SJCRH30 (cell line): ENCODE measurements around the gene ERCC8. TPM values are rescaled to one million over a fixed set of nuclear protein-coding genes. Genes with fewer than 3 reads are reported as not detected.
"Not testable (repeated sequence)": the region's sequence is repeated elsewhere in the genome, so short reads cannot be mapped to it uniquely, and the experiment has no call there.

Experiments
- DNase-seq, 2 experiments: peaks; one replicate each; pipeline ENCODE4 v3.0.0-alpha.2; 2015 to 2020
- H3K27ac ChIP-seq: fragments of 250-450 bp; sonication (Bioruptor Pico); 2 replicates; pipeline ENCODE4 v1.5.1; 2020; ENCODE audit warnings: mild to moderate bottlenecking, moderate library complexity
- H3K27me3 ChIP-seq: fragments of 250-450 bp; sonication (Bioruptor Pico); 2 replicates; pipeline ENCODE4 v1.5.1; 2020; ENCODE audit warnings: mild to moderate bottlenecking, moderate library complexity
- H3K36me3 ChIP-seq: fragments of 250-450 bp; sonication (Bioruptor Pico); 2 replicates; pipeline ENCODE4 v1.5.1; 2020; ENCODE audit warnings: mild to moderate bottlenecking, moderate library complexity
- H3K4me1 ChIP-seq: fragments of 250-450 bp; sonication (Bioruptor Pico); 2 replicates; pipeline ENCODE4 v1.5.1; 2020; ENCODE audit warnings: mild to moderate bottlenecking, moderate library complexity
- H3K4me3 ChIP-seq: fragments of 250-450 bp; sonication (Bioruptor Pico); 2 replicates; pipeline ENCODE4 v1.5.1; 2020; ENCODE audit warnings: mild to moderate bottlenecking, moderate library complexity
- H3K9me3 ChIP-seq: fragments of 250-450 bp; sonication (Bioruptor Pico); replicated peaks from 2 replicates; pipeline ENCODE4 v1.5.1; 2020; ENCODE audit warnings: mild to moderate bottlenecking, moderate library complexity
- total RNA-seq: library from RNA; depleted of rRNA; stranded (reverse); fragments of >200 nt; shearing (Covaris generic); gene quantifications from 2 replicates; pipeline ENCODE4 v1.2.3, GENCODE V29; 2014; rRNA removed

ERCC8 gene, protein sequence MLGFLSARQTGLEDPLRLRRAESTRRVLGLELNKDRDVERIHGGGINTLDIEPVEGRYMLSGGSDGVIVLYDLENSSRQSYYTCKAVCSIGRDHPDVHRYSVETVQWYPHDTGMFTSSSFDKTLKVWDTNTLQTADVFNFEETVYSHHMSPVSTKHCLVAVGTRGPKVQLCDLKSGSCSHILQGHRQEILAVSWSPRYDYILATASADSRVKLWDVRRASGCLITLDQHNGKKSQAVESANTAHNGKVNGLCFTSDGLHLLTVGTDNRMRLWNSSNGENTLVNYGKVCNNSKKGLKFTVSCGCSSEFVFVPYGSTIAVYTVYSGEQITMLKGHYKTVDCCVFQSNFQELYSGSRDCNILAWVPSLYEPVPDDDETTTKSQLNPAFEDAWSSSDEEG
- total RNA-seq = 24.9 and 29.9 TPM in 2 replicates

DNA sequence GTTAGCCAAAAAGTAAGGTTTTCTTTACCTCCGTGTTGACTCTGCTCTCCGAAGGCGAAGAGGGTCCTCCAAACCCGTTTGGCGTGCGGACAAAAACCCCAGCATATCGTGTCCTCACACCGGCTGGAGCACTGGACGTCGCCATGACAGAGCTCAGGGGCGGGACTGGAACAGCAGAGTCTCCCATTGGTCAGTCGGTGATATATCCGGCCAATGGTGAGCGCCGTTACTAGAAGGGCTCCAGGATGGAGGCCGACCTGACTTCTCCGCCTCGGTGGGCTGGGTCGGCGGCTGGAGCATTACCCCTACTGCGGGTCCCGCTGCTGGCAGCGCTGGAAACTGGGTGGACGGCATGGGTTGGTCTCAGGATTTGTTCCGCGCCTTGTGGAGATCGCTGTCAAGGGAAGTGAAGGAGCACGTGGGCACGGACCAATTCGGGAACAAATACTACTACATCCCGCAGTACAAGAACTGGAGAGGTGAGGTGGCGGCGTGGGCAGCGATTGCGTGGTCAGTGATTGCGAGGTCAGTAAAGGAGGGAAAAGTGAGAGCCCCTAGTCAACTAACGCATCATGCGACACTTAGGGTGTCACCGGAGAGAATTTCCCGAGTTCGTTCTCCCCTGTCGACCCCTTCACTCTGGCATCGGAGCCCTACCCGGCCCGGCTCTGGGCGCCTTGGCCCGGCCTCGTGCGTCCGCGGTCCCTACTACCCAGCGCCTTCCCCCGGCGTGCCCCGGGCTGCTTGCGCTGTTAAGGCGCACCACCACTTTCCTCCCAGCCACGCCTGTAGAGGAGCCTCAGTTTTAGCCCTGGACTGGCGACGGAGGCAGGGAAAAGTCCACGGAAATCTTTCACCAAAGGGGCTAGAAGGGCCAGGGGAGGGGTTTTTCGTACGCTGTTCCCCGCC is at the start of gene ERCC8, which contains the start of gene NDUFAF2:
Gene ERCC8 (minus strand): TSS at position 167 of the 909 bp plus-strand sequence. CDS start 62 bp downstream, at position 105.
Gene NDUFAF2 (plus strand): TSS at position 302 of the 909 bp plus-strand sequence. CDS start 51 bp downstream, at position 353.
- H3K4me1 ChIP-seq = no peaks in the 10 kb centered on the region; the same call in 1 of the 2 replicates
- H3K9me3 ChIP-seq = no peaks in the 10 kb centered on the region; the same call in 1 of the 2 replicates
- H3K36me3 ChIP-seq = peaks cover 6% of the 10 kb centered on the region; the same call in 1 of the 2 replicates
- peak within 1 kb of the TSS; percentile 82 for H3K4me3 ChIP-seq
- DNase-seq = peak; percentile 91 to 95
- peak within 1 kb of the TSS; percentile 65 for H3K27ac ChIP-seq
- H3K27me3 ChIP-seq = no peaks in the 10 kb centered on the region

DNA sequence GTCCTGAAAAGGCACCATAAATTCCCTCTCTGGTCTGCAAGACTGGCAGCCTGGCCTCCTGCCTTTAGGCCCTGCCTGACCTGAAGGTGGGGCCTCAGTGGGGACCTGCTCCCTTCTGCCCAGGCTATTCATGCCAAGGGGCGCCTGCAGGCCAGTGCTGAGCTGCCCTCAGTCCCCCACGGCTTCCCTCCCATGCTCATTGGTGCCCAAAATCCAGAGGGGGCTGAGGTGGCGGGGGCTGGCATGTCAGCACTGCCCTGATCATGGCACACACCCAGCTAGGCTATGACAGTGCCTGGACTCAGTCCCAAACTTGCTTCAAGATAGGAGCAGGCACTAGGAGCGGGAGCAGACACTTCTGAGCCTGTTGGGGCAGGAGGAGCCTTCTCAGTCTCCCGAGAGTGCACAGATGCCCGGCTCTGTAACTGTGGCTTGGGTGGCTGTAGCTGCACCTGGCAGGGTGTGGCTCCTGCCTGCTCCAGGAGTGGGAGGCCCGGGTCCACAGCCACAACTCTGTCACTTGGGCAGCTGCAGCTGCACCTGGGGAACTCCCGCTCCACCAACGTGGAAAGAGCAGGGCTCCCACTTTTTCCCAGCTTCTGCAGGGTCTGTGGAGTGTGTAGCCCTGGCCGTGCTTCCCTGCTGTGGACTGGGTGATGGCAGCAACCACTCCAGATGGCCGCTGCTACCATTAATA is 49.2 kb upstream of the ERCC8 start:
- Histone ChIP-seq H3K4me1 (no peaks in the 10 kb centered on the region), H3K36me3 (no peaks in the 10 kb centered on the region; the same call in 1 of the 2 replicates), H3K27me3 (no peaks in the 10 kb centered on the region), H3K4me3 (no peak overlapping the region), H3K9me3 (no peaks in the 10 kb centered on the region), H3K27ac (no peak overlapping the region)
- DNase-seq = no peak

DNA sequence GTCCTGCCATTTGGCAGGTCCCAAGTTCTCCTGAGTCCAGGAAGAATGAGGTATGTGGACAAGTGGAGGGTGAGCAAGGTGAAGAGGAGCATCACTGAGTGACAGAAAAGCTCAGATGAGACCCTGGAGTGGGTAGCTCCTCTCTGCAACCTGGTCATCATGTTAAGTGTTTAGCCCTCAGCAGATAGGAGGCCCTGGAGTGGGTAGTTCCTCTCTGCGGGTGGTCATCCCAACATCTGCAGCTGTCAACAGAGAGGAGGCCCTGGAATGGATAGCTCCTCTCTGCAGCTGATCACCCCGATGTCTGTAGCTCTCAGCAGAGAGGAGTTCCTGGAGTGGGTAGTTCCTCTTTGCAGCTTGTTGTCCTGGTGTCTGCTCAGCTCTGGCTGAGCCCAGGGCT is 48.6 kb upstream of the ERCC8 start:
- no peak for DNase-seq
- Histone ChIP-seq H3K27ac (no peak overlapping the region), H3K27me3 (no peaks in the 10 kb centered on the region), H3K4me1 (no peaks in the 10 kb centered on the region), H3K36me3 (no peaks in the 10 kb centered on the region; the same call in 1 of the 2 replicates), H3K4me3 (no peak overlapping the region), H3K9me3 (no peaks in the 10 kb centered on the region)

DNA sequence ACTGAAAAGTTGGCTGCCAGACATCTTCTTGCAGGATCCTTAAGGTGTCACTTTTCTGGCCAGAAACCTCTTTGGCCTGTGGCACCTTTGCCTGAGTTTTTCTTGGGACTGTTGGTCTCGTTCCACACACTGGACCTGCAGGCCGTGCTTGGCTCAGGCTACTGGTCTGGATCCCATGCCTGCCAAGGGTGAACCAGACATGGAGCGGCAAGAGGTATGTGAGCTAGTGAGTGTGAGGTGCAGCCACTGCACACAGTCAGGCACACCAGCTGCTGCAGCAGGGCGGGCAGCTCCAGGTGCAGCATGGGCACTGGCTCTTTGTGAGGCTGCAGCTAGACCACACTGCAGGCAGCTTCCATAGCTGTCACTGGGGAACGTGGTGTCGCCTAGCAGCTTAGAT is 48.0 kb upstream of the ERCC8 start:
- Histone ChIP-seq H3K27ac (no peak overlapping the region), H3K27me3 (no peaks in the 10 kb centered on the region), H3K4me1 (no peaks in the 10 kb centered on the region), H3K9me3 (no peaks in the 10 kb centered on the region), H3K36me3 (no peaks in the 10 kb centered on the region; the same call in 1 of the 2 replicates), H3K4me3 (no peak overlapping the region)
- DNase-seq = no peak

DNA sequence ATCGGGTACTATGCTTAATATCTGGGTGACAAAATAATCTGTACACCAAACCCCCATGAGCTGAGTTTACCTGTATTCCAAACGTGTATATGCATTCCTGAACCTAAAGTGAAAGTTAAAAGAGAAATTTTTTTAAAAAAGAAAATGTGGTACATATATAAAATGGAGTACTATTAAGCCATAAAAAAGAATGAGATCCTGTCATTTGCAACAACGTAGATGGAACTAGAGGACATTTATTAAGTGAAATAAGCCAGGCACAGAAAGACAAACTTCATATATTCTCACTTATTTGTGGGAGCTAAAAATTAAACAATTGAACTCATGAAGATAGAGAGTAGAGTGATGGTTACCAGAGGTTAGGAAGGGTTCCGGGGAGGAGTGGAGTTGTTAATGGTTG is 44.9 kb upstream of the ERCC8 start:
- no peaks in the 10 kb centered on the region; the same call in 1 of the 2 replicates for H3K36me3 ChIP-seq
- no peak overlapping the region for H3K4me3 ChIP-seq
- no peaks in the 10 kb centered on the region for H3K27me3 ChIP-seq
- DNase-seq = no peak
- H3K9me3 ChIP-seq = no peaks in the 10 kb centered on the region
- H3K27ac ChIP-seq = no peak overlapping the region
- no peaks in the 10 kb centered on the region for H3K4me1 ChIP-seq

DNA sequence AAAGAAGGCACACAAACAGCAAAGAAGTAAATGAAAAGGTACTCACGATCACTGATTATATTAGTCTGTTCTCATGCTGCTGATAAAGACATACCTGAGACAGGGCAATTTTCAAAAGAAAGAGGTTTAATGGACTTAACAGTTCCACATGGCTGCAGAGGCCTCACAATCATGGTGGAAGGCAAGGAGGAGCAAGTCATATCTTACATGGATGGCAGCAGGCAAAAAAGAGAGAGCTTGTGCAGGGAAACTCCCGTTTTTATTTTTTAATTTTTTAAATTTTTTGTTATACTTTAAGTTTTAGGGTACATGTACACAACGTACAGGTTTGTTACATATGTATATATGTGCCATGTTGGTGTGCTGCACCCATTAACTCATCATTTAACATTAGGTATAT is 37.3 kb upstream of the ERCC8 start:
- not testable (repeated sequence) for H3K4me1 ChIP-seq, H3K9me3 ChIP-seq, H3K36me3 ChIP-seq, H3K4me3 ChIP-seq, DNase-seq, H3K27me3 ChIP-seq, H3K27ac ChIP-seq

DNA sequence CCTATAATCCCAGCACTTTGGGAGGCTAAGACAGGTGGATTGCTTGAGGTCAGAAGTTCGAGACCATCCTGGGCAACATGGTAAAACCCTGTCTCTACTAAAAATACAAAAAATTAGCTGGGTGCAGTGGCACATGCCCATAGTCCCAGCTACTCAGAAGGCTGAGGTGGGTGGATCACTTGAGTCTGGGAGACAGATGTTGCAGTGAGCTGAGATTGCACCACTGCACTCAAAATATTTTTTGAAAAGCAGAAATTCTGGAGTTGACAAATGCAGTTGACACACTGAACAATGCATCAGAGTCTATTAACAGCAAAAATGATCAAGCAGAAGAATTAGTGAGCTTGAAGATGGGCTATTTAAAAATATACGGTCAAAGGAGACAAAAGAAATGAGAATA is 35.6 kb upstream of the ERCC8 start:
- H3K27me3 ChIP-seq = no peaks in the 10 kb centered on the region
- H3K36me3 ChIP-seq = no peaks in the 10 kb centered on the region
- no peaks in the 10 kb centered on the region for H3K4me1 ChIP-seq
- no peak for DNase-seq
- no peaks in the 10 kb centered on the region for H3K9me3 ChIP-seq
- no peak overlapping the region for H3K4me3 ChIP-seq
- no peak overlapping the region for H3K27ac ChIP-seq

DNA sequence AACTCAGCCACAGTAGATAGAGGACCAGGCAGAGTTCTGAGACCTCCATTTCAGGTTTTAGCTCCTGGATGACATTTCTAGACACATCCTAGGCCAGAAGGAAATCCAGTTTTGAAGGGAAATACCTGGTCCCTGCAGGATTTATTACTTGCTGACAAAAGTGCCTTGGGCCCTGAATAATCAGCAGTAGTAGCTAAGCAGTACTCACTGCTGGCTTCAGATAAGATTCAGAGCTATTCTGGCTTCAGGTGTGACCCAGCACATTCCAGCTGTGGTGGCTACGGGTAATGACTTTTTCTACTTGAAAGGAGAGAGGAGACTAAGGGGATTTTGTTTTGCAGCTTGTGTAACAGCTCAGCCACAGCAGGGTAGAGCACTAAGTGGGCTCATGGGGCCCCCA is 34.1 kb upstream of the ERCC8 start:
- H3K27me3 ChIP-seq = no peaks in the 10 kb centered on the region
- no peaks in the 10 kb centered on the region for H3K36me3 ChIP-seq
- no peak overlapping the region for H3K4me3 ChIP-seq
- no peak overlapping the region for H3K27ac ChIP-seq
- DNase-seq = no peak
- H3K4me1 ChIP-seq = no peaks in the 10 kb centered on the region
- no peaks in the 10 kb centered on the region for H3K9me3 ChIP-seq

DNA sequence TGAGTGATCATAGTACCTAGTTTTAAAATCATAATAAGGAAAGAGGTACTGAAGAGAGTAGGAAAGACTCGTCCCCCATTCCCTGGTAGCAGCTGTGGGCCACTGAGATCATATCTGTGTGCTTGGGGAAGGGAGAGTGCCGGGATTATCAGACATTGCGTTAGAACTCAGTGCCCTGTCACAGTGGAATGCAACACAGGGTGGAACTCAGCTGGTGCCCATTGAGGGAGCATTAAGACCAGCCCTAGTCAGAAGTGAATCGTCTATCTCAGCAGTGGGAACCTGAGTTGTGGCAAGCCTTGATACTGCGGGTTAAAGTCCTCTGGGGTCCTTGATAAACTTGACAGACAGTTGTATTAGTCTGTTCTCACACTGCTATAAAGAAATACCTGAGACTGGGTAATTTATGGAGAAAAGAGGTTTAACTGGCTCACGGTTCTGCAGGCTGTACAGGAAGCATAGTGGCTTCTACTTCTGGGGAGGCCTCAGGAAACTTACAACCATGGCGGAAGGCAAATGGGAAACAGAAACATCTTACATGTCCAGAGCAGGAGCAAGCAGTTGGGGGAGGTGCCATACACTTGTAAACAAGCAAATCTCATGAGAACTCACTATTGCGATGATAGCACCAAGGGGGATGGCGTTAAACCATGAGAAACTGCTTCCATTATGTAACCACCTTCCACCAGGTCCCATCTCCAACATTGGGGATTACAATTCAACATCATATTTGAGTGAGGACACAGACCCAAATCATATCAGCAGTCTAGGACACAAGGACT is 33.3 kb upstream of the ERCC8 start:
- Histone ChIP-seq H3K36me3 (no peaks in the 10 kb centered on the region), H3K9me3 (no peaks in the 10 kb centered on the region), H3K27ac (no peak overlapping the region), H3K4me3 (no peak overlapping the region), H3K4me1 (no peaks in the 10 kb centered on the region), H3K27me3 (no peaks in the 10 kb centered on the region)
- no peak for DNase-seq

DNA sequence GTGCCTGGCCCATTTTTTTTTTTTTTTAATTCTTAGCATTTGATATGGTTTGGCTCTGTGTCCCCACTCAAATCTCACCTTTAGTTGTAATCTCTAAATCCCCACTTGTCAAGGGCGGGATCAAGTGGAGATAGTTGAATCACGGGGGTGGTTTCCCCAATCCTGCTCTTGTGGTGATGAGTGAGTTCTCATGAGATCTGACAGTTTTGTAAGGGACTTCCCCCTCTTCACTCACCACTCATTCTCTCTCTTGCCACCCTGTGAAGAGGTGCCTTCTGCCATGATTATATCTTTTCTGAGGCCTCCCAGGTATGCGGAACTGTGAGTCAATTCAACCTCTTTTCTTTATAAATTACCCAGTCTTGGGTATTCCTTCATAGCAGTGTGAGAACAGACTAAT is 27.4 kb upstream of the ERCC8 start:
- Histone ChIP-seq H3K4me1 (no peaks in the 10 kb centered on the region), H3K36me3 (no peaks in the 10 kb centered on the region), H3K4me3 (no peak overlapping the region), H3K9me3 (no peaks in the 10 kb centered on the region; the same call in 1 of the 2 replicates), H3K27ac (no peak overlapping the region), H3K27me3 (no peaks in the 10 kb centered on the region)
- no peak for DNase-seq

DNA sequence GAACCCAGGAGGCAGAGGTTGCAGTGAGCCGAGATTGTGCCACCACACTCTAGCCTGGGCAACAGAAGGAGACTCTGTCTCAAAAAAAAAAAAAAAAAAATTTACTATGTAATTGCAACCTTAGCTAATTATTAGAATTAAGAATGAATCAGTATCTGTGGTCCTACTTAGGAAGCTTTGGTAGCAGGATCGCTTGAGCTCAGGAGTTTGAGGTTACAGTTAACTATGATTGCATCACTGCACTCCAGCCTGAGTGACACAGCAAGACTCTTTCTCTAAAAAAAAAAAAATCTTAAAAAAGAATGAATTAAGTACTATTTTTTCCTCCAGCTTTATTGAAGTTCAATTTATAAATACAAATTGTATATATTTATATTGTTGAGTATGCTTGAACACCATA is 16.8 kb upstream of the ERCC8 start:
- Histone ChIP-seq H3K9me3 (no peaks in the 10 kb centered on the region), H3K27me3 (no peaks in the 10 kb centered on the region), H3K36me3 (no peaks in the 10 kb centered on the region), H3K4me1 (no peaks in the 10 kb centered on the region), H3K27ac (no peak overlapping the region), H3K4me3 (no peak overlapping the region)
- no peak for DNase-seq

DNA sequence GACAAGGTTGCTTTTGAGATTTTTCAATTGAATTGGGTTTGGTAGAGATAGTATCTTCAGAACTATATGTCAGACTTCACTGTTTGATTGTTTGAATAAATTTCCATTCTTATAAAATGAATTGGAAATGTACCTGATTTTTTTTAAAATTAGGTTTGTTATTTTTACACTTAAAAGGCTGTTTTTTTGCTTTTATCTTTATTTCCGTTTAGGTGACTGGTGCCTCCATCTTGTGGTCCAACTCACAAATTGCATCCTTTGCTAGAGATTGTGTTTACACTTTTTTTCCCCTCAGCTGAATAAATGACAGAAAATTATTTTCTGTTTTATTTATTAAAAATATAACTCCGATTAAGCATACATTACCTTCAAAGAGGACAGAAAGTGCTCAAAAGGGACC is 15.7 kb upstream of the ERCC8 start:
- Histone ChIP-seq H3K27me3 (no peaks in the 10 kb centered on the region), H3K4me1 (no peaks in the 10 kb centered on the region), H3K4me3 (no peak overlapping the region), H3K27ac (no peak overlapping the region), H3K36me3 (no peaks in the 10 kb centered on the region), H3K9me3 (no peaks in the 10 kb centered on the region)
- DNase-seq = peak in 1 of 2 experiments; percentile 14

DNA sequence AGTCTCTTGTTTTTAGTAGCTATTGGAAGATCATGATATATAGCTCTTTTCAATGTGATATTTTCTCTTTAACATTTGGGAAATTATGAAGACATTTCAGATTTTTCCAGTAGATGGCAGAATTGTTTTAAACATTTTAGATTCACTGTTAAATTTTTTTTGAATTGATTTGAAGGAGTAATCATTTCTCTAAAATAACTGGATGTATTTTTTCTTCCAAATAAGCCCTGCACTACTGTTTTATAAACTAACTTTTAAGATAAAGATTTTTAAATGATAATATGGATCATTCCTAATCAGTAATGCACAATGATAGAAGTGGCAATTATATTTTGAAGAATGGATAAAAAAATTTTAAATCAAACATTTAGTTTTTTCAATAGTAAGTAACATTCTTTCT is 14.3 kb upstream of the ERCC8 start:
- Histone ChIP-seq H3K27ac (no peak overlapping the region), H3K36me3 (no peaks in the 10 kb centered on the region), H3K27me3 (no peaks in the 10 kb centered on the region), H3K9me3 (no peaks in the 10 kb centered on the region), H3K4me3 (no peak overlapping the region), H3K4me1 (no peaks in the 10 kb centered on the region)
- peak in 1 of 2 experiments; percentile 42 for DNase-seq

DNA sequence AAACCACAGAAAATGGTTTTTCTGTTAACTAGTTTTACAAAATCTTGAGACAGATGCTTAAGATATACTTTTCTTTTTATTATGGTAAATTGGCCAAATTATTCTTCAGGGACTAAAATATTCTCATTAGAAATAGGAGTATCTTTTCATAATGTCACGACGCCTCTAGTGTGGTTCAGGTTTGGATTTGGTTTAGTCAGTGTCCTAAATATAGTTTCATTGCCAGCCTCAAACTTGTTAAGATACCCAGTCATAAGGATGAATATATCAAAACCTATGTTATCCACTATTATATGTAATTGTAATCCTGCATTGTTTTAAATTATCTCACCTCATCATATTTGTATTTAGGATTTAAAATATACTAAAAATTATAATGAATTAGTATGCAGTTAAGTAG is 13.8 kb upstream of the ERCC8 start:
- DNase-seq = no peak
- H3K27me3 ChIP-seq = no peaks in the 10 kb centered on the region
- H3K9me3 ChIP-seq = no peaks in the 10 kb centered on the region
- no peaks in the 10 kb centered on the region for H3K4me1 ChIP-seq
- H3K36me3 ChIP-seq = no peaks in the 10 kb centered on the region
- H3K27ac ChIP-seq = no peak overlapping the region
- no peak overlapping the region for H3K4me3 ChIP-seq
